MM.1S (cell line): ENCODE data around the gene RAI1.

Experiments
- DNase-seq: peaks from one replicate; pipeline ENCODE4 v3.0.0-alpha.2; 2015
- H2AFZ ChIP-seq: fragments of 300-600 bp; sonication (generic); 2 replicates; pipeline ENCODE4 v1.6.0; 2016; ENCODE audit warnings: antibody characterized with exemption, low read length
- H3F3A ChIP-seq: fragments of 300-600 bp; sonication (generic); 2 replicates; pipeline ENCODE4 v1.6.1; 2016; ENCODE audit warnings: mild to moderate bottlenecking, antibody characterized with exemption, low read length, moderate library complexity, mixed read lengths; ENCODE audit not compliant: insufficient read depth
- H3K27ac ChIP-seq: fragments of 300-600 bp; sonication (generic); 2 replicates; pipeline ENCODE4 v1.5.1; 2016; ENCODE audit warnings: mild to moderate bottlenecking, low read length
- H3K27me3 ChIP-seq: fragments of 300-600 bp; sonication (generic); replicated peaks from 2 replicates; pipeline ENCODE4 v1.6.0; 2016; ENCODE audit warnings: low read length; ENCODE audit not compliant: insufficient read depth
- H3K36me3 ChIP-seq: fragments of 300-600 bp; sonication (generic); replicated peaks from 2 replicates; pipeline ENCODE4 v1.6.1; 2016; ENCODE audit warnings: mild to moderate bottlenecking, low read length, mixed read lengths; ENCODE audit not compliant: insufficient read depth
- H3K4me1 ChIP-seq: fragments of 300-600 bp; sonication (generic); 2 replicates; pipeline ENCODE4 v1.6.1; 2016; ENCODE audit warnings: low read length, mixed read lengths
- H3K4me2 ChIP-seq: fragments of 300-600 bp; sonication (generic); 2 replicates; pipeline ENCODE4 v1.6.0; 2016; ENCODE audit warnings: low read depth, low read length
- H3K4me3 ChIP-seq: fragments of 300-600 bp; sonication (generic); 2 replicates; pipeline ENCODE4 v1.5.1; 2016; ENCODE audit warnings: low read length, mixed read lengths
- H3K79me2 ChIP-seq: fragments of 300-600 bp; sonication (generic); 2 replicates; pipeline ENCODE4 v1.6.1; 2016; ENCODE audit warnings: mixed run types, low read length, mixed read lengths
- H3K9ac ChIP-seq: fragments of 300-600 bp; sonication (generic); 2 replicates; pipeline ENCODE4 v1.6.1; 2016; ENCODE audit warnings: low read length, mixed read lengths
- H3K9me2 ChIP-seq: fragments of 300-600 bp; sonication (generic); replicated peaks from 2 replicates; pipeline ENCODE4 v1.6.1; 2016; ENCODE audit warnings: mild to moderate bottlenecking, low read length, mixed read lengths; ENCODE audit not compliant: insufficient read depth
- H3K9me3 ChIP-seq: fragments of 300-600 bp; sonication (generic); replicated peaks from 2 replicates; pipeline ENCODE4 v1.6.1; 2016; ENCODE audit warnings: mild to moderate bottlenecking, low read length, mixed read lengths; ENCODE audit not compliant: insufficient read depth
- H4K20me1 ChIP-seq: fragments of 300-600 bp; sonication (generic); 2 replicates; pipeline ENCODE4 v1.6.1; 2016; ENCODE audit warnings: mild to moderate bottlenecking, low read length, moderate library complexity, mixed read lengths; ENCODE audit not compliant: insufficient read depth
- CTCF ChIP-seq: fragments of 300-600 bp; sonication (generic); IDR thresholded peaks from 2 replicates; pipeline ENCODE4 v1.5.1; 2016; ENCODE audit warnings: antibody characterized with exemption, low read length, mixed read lengths
- EZH2 ChIP-seq: fragments of 300-600 bp; sonication (generic); optimal IDR thresholded peaks from 2 replicates; pipeline ENCODE3; 2017; ENCODE audit warnings: low read depth, mild to moderate bottlenecking, antibody characterized with exemption, low read length, mixed read lengths
- EZH2phosphoT487 ChIP-seq: fragments of 300-600 bp; sonication (generic); IDR thresholded peaks from 2 replicates; pipeline ENCODE4 v1.6.1; 2018; ENCODE audit warnings: antibody characterized with exemption, low read length

Gene RAI1

GRCh38 chr17:17666111-17666714 lies 15.0 kb upstream of the RAI1 start:
- H3K9me3 ChIP-seq, result no peaks in the 10 kb centered on the region
- DNase-seq, result no peak
- TF ChIP-seq EZH2phosphoT487, result no peak
- TF ChIP-seq EZH2, result no peak
- TF ChIP-seq CTCF, result no peak
- H3K4me3 ChIP-seq, result no peak overlapping the region
- no peaks in the 10 kb centered on the region for H3K27me3 ChIP-seq
- no peaks in the 10 kb centered on the region for H3K4me1 ChIP-seq
- no peaks in the 10 kb centered on the region for H3K9me2 ChIP-seq
- H4K20me1 ChIP-seq, result no peaks in the 10 kb centered on the region
- no peak overlapping the region for H3K4me2 ChIP-seq
- H3K9ac ChIP-seq, result no peak overlapping the region
- no peaks in the 10 kb centered on the region for H3F3A ChIP-seq
- no peaks in the 10 kb centered on the region for H3K36me3 ChIP-seq
- no peak overlapping the region for H3K27ac ChIP-seq
- no peaks in the 10 kb centered on the region for H3K79me2 ChIP-seq
- no peak overlapping the region for H2AFZ ChIP-seq

- Histone ChIP-seq H3K27me3 (no peaks in the 10 kb centered on the region), H3K4me3 (no peak overlapping the region), H3K36me3 (no peaks in the 10 kb centered on the region), H3K4me2 (no peak overlapping the region), H3K4me1 (no peaks in the 10 kb centered on the region), H3F3A (no peaks in the 10 kb centered on the region), H4K20me1 (no peaks in the 10 kb centered on the region), H3K79me2 (no peaks in the 10 kb centered on the region), H2AFZ (no peak overlapping the region), H3K9me3 (no peaks in the 10 kb centered on the region), H3K9ac (no peak overlapping the region), H3K27ac (no peak overlapping the region), H3K9me2 (no peaks in the 10 kb centered on the region)
- TF ChIP-seq EZH2phosphoT487 (no peak), EZH2 (no peak), CTCF (no peak)
- DNase-seq, result no peak
Observed at GRCh38 chr17:17667231-17667630, 14.0 kb upstream of the RAI1 start.

DNA sequence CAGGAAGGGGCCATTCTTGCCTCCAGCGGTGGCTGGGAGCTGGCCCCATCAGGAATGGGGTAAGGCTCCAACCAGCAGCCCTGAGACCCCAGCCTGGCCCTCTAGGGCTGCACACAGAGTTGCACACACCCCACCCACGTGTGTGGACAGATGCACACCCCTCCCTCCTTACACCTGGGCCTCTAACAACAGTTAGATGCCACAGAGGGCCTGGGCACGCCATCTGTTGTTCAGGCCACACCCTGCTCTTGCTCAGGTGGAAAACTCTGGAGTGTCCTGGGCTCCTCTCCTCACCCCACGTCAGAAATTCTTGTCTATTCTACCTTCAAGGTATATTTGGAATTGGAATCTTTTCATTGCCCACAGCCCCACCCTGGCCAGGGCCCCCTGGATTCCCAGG lies 13.3 kb upstream of the RAI1 start:
- no peaks in the 10 kb centered on the region for H3K36me3 ChIP-seq
- H3K9ac ChIP-seq, result no peak overlapping the region
- H3K79me2 ChIP-seq, result no peaks in the 10 kb centered on the region
- no peak overlapping the region for H3K4me2 ChIP-seq
- H3F3A ChIP-seq, result no peaks in the 10 kb centered on the region
- no peaks in the 10 kb centered on the region for H3K4me1 ChIP-seq
- H2AFZ ChIP-seq, result no peak overlapping the region
- no peaks in the 10 kb centered on the region for H4K20me1 ChIP-seq
- no peaks in the 10 kb centered on the region for H3K27me3 ChIP-seq
- H3K4me3 ChIP-seq, result no peak overlapping the region
- H3K9me2 ChIP-seq, result no peaks in the 10 kb centered on the region
- TF ChIP-seq EZH2phosphoT487, result no peak
- TF ChIP-seq EZH2, result no peak
- TF ChIP-seq CTCF, result no peak
- no peaks in the 10 kb centered on the region for H3K9me3 ChIP-seq
- DNase-seq, result no peak
- no peak overlapping the region for H3K27ac ChIP-seq
